Stimulated activated CD4-positive, alpha-beta T cell treated with anti-CD3 and anti-CD28 coated beads, TNF-alpha, amount 100 ng/mL, for 4 hours (primary cell): ENCODE measurements around the gene GPC5.

ENCODE experiments used
- DNase-seq, 3 experiments: peaks; one replicate each; pipeline ENCODE4 v3.0.0-alpha.2; 2020; ENCODE audit warnings: low read depth in 3 of 3

GPC5 gene

DNA sequence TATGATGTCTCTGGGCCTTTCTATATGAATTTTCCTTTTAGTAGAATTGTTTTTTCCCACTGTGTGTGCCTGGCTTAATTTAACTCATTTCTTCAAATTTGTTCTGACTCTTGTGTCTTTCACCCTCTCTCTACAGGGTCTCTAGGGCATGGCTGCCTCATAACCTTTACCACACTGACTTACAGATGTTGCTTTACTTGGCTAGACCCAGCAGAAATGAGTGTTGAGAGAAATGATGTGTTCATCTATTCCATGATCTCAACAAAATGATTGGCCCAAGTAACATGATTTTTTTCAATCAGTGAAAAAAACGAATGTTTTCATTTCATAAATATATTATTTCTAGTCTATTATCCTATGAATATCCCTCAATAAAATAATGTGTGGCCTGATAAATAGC lies 195.0 kb downstream of the GPC5 start:
- DNase-seq = no peak

DNA sequence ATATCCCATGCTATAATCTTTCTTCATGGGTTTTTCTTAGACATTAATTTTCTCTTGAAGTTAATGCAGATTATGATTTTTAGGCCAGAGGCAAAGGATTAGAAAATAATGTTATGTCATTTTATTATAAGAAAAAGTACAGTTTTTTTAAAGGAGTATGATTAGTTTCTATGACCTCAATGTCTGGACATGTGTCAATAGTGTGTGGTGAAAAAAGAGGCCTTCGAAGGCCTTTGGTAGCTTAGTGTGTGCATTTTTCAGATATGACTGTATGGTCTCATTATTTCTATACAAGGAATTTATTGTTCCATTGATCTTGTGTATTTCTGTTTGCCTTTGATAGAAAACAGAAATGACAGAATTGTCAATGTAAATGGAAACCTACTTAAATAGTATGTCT lies 195.6 kb downstream of the GPC5 start:
- no peak for DNase-seq

DNA sequence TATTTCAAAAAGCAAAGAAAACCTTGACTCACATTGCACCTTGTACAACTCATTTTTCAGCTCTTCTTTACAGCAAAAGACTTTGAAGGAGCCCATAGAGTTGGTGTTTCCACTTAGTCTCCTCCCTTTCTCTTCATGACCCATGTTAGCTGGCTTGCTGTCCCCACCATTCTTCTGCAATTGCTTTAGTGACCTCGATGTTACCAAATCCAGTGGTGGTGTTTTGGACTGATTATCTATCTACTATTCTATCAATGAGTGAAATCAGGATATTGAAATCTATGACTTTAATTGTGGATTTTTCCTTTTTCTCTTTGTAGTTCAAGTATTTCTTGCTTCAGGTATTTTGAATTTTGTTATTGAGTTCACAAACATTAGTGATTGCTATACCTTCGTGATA lies 197.3 kb downstream of the GPC5 start:
- DNase-seq = no peak

DNA sequence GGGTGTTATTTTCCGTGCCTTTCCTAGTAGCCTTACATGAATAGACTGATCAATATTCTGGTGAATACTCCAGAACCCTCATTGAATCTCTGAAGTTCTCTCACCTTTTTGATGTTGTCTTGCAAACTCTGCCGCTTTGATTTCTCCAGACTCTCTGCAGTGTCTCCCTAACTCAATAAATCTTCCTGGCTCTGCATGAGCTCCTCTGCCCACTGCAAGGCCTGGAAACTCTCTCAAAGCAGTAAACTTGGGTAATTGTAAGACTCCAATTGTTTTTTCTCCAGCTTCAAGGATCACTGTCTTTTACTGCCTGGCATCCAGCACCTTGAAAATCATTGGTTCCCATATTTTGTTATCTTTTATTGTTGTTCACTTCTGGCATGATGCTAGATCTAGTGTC lies 198.4 kb downstream of the GPC5 start:
- no peak for DNase-seq

DNA sequence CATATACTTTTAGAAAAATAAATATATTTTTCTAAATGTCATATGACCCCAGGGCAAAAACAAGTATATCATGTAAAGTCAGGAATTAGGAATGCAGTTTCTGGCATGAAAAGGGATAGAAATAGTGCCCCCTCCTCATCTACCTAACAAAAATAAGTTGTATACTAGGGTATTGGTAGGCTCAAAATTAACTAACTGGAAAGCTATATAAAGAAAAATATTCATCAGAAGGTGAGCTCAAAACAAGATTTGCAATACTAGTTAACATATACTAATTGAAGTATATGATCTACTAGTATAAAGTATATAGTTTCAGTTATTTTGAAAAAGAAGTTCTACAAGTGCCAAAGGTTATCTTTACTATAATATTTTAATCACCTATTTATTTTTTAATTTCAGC lies 200.2 kb downstream of the GPC5 start:
- DNase-seq = no peak

DNA sequence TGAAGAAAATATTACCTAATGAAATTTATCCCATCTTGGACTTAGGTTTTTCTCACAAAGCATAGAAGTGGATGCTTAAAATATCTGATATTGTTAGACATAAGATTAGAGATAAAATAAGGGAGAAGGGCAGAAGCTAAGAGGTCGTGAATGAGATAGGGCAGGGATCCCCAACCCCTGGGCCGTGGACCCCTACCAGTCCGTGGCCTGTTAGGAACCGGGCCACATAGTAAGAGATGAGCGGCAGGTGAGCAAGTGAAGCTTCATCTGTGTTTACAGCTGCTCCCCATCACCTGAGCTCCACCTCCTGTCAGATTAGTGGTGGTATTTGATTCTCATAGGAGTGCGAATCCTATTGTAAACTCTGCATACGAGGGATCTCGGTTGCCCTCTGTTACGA lies 202.9 kb downstream of the GPC5 start:
- DNase-seq = no peak

GRCh38 chr13:91601807-91602206 lies 203.4 kb downstream of the GPC5 start:
- DNase-seq = no peak

DNA sequence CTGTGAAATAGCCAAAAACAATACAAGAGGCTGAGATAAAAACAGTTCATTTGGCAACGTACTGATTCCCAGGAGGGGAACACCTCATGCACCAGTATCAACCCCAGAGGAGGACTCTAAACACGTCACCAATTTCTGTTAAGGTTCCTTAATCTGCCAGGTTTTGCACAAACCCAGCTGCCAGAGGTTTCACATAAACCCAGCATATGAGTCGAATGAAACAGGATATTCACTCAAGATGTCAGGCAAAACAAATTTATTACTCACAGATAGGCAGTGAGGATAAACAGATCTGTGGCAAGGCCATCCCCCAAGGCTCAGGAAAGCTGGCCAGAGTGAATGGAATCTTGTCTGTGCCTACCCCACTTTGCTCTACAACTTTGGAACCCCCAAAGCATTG lies 210.9 kb downstream of the GPC5 start:
- DNase-seq = no peak

DNA sequence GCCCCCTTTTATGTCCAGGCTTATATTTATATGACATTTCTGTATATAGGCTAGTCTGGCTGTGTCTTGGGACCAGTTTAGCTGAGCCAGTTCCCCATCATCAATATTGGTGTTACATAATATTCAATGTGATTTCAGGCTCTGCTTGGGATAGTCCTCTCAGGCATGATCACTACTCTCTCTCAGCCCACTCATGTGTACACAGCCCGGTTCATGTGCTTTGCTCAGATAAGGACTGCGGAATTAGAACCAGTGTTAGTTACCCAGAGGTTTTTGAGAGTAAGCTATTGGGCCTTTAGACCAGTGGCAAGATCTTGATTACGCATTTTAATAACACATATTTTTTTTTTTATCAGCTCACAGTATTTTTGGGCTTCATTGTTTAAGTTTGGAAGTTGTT lies 219.9 kb downstream of the GPC5 start:
- no peak for DNase-seq

DNA sequence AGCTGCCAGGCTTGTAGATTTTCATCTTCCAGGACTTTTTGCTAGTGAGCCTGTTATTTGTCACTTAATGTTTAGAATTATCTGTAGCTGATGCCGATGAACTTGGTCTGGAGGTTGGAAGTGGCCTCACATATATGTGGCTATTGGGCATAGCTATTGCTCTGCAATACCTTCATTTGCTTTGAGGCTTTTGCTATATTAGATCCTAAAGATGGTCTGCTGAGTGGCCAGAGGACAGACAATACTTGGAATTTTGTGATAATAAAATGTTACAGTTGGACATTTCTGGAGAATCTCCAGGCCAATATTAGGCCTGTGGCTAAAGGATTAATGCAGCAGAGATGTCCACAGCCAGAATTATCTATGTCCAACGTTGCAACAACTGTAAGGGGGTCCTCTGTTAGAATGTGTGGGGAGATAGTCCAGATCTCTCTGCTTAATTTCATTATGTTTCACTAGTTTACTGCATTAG lies 222.3 kb downstream of the GPC5 start:
- DNase-seq = no peak

DNA sequence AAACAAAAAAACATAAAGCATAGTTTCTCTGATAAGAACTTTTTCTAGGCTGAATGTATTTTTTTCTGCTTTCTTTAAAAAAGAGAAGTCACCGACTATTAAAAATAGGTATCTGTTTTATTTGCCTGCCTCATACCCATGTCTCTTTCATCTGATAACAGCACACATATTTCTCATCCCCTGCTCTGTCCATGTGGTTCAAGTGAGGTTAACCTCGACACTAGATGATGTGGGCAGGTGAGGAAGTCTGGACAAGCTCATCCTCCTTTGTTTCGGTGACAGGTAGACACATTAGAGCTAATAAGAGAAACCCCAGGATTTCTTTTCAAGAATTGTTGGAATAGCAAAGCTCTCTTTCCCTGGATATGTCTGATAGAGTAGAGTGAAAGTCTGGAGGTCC lies 222.7 kb downstream of the GPC5 start:
- DNase-seq = no peak

- DNase-seq = no peak
These were observed 223.5 kb downstream of the GPC5 start for GRCh38 chr13:91621963-91622362.

DNA sequence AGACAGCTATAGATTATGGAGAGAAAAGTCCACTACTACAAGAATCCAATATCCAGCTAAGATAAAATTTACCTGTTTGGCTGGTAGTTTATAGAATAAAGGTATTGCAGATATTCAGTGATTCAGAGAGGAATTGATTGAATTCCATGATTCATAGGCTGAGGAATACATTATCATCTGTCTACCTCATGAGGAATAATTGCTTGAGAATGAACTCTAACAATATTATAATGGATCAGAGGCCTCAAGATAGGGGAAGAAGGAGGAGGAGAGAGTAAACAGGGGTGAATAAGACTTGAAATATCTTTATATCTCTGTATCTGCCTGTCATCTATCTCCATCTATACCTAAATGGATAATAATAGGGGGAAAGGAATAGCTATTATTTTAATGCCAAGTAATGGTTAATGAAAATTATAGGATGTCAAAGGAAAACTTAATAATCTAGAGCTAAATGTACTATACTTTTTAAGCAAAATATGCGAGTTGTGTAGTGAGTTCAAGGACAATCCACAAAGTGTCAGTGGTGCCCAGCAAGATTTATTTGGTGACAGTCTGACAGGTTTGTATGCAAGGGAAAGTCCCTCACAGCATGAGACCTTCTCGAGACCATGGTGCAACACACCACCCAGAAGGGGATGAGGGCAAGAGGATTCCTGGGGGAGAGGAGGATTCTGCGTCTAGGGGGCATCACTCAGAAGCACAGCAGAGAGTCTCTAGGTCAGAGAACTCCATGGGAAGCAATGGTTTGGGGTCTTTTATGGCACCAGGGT lies 224.5 kb downstream of the GPC5 start:
- no peak for DNase-seq

GRCh38 chr13:91627952-91628739 lies 229.7 kb downstream of the GPC5 start:
- no peak for DNase-seq

GRCh38 chr13:91630946-91631345 lies 232.5 kb downstream of the GPC5 start:
- DNase-seq = no peak

GRCh38 chr13:91632086-91632485 lies 233.7 kb downstream of the GPC5 start:
- DNase-seq = no peak

GRCh38 chr13:91639330-91639729 lies 240.9 kb downstream of the GPC5 start:
- DNase-seq = no peak

- DNase-seq = no peak
These were observed 245.0 kb downstream of the GPC5 start for GRCh38 chr13:91643394-91643793.

DNA sequence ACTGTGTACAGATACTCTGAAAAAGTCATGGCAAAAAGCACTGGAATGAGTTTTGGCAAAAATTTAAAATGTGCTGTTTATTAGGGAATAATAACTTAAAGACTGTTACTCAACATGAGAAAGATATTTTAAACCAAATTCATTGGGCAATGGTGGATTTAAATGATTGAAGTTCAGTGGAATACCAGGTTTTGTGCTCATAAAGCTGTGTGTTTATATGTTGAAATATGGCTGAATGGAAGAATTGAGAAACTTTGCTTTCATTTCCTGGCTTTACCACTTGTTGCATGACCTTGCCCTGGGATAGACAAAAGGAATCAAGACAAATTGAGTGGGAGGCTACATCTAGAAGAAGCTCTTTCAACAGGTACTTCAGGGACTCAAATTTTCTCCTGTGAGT lies 246.4 kb downstream of the GPC5 start:
- no peak for DNase-seq

DNA sequence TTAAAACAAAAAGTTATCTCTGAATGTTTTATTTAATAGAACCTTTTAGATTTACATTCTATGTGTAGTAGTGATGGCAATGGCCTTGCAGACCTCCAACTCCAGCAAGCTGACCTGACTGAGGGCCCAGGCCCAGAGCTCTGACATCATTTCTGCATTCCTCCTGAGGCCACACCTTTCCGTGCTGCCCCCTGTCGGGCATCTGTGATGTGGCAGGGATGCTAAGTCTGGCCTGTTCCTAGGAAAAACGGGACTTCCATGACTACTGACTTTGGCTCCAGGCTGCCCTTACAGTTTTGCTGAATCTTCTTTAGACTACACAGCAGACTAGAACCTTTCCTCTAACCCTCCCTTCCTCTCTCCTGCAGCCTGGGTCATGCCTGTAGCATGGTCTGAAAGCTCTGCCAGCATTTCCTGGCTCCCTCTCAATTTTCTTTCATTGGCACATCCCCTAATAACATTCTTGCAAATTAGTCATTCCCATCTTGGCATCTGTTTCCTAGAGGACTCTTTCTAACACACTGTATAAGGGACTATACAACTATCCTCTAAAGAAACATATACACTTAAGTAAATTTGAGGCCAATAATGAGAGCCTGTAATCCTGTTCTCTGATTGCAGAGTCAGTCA lies 249.1 kb downstream of the GPC5 start:
- DNase-seq = no peak

DNA sequence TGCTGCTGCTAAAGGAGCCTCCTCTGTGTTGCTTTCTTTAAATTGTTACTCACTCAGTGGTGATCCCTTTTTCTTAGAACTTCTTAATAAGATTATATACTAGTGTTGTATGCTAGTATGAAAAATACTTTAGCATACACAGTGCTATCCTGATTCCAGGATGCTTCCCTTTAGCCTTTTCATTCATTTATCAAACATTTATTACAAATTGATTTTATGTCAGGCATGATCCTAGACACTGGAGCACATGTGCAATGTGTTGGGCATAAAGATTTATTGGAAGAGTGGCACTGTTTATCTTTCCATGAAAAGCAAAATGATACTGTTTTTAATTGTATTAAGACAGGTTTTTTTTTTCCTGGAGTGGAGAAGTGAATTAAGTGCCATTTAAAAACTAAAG lies 249.6 kb downstream of the GPC5 start:
- DNase-seq = no peak

DNA sequence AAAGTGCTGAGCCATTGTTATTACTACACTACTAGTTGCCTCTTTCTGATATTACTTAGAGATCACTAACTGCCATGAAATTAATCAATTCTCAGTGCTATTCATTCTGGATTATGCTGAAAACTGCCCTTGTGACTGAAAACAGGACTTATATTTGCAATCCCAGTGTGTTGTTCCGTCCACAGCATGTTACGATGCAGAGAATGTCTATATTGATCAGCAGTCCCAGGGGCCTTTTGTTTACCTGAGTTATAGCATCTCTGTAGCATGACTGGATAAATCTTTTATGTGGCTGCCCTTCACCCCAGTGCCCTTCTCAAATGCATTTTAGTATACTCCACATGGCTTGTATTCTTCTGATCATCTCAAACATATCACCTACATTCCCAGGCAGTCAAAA lies 251.0 kb downstream of the GPC5 start:
- no peak for DNase-seq
